NCI-H526 (cell line): ENCODE measurements around the gene NT5C2.
A peak's percentile ranks its signal among the peaks of the same experiment; 100 is the strongest.
"Not testable (repeated sequence)": the region's sequence is repeated elsewhere in the genome, so short reads cannot be mapped to it uniquely, and the experiment has no call there.

Experiments used
- DNase-seq, 2 experiments: peaks; one replicate each; lab custom pipeline; 2025; lab: John Stamatoyannopoulos, UW

The NT5C2 gene

DNA sequence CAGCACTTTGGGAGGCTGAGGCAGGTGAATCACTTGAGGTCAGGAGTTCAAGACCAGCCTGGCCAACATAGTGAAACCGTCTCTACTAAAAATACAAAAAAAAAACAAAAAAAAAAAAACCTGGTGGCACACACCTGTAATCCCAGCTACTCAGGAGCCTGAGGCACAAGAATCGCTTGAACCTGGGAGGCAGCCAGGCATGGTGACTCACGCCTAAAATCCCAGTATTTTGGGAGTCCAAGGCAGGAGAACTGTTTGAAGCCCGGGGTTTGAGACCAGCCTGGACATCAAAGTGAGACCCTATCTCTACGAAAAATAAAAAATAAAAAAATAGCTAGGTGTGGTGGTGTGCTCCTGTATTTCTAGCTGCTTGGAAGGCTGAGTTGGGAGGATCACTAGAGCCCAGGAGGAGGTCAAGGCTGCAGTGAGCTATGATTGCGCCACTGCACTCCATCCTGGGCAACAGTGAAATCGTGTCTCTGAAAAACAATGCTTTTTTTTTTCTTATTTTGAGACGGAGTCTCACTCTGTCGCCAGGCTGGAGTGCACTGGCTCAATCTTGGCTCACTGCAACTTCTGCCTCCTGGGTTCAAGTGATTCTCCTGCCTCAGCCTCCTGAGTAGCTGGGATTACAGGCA is 29.2 kb downstream of the NT5C2 start:
- not testable (repeated sequence) for DNase-seq

DNA sequence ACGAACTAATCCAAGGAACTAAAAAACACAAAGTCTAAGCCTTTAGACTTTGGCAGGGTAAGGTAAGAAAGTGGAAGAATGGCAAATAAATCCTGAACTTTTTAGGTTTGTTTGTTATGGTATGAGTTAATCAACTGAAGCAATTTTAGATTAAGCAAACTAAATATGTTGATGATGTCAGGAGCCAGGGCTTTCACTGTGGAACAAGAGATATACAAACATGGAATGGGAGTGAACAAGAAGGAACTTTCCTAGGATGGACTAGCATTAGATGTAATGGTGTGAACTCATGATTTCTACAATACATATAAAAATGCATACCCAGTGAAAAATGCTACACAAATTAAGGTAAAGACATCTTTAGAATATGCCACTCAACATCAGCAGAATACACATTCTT is 35.8 kb downstream of the NT5C2 start:
- DNase-seq = no peak

DNA sequence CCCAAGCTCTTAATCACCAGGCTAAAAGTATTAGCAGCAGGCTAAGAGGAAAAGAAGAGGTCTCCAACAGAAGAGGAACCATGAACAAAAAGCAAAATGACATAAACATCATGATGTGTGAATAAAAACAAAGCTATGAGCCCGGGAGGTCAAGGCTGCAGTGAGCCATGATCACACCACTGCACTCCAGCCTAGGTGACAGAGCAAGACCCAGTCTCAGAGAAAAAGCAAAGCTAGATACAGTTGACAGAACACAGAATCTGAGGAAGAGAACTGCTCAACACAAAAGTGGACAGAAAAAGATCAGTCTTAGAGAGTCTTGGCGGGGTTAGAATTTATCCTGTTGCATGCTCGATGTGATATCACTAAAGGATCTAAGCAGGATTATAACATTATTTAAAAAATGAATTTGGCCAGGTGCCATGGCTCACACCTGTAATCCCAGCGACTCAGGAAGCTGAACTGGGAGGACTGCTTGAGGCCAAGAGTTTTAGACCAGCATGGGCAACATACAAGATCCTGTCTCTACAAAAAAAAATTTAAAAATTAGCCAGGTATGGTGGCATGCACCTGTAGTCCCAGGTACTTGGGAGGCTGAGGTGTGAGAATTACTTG is 37.5 kb downstream of the NT5C2 start:
- DNase-seq = no peak

DNA sequence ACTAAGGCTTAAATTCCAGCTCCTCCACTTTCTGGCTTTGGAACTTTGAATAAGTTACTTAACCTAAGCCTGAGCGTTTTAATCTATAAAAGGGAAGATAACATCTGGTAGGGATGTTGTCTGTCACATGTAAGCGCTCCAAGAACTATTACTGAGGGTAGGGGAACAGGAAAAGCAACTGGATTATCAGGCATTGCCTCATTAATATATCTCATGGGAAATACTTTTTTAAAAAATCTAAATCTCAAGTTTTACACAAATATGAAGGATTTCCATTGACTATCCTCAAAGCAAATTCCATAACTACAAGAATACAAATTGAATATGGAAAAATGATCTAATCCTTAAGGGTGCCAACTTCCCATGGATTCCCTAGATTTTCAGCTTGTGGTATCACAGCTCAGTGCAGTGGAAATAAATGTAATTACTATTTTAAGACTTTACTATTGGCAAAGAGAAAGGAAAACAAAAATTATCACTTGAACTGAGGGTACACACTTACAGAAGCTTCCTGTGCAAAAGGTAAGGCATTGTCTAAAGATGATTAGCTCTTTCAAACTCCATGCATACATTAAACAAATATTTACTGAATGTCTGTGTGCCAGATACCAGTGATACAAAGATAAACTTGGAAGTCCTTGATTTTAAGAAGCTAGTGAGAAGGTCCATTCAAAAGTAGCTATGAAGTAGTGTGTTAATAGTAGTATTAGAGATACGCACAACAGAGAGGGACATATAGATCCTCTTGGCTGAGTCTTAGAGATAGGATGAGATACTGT is 38.4 kb downstream of the NT5C2 start:
- DNase-seq = peak; percentile 5 to 19

DNA sequence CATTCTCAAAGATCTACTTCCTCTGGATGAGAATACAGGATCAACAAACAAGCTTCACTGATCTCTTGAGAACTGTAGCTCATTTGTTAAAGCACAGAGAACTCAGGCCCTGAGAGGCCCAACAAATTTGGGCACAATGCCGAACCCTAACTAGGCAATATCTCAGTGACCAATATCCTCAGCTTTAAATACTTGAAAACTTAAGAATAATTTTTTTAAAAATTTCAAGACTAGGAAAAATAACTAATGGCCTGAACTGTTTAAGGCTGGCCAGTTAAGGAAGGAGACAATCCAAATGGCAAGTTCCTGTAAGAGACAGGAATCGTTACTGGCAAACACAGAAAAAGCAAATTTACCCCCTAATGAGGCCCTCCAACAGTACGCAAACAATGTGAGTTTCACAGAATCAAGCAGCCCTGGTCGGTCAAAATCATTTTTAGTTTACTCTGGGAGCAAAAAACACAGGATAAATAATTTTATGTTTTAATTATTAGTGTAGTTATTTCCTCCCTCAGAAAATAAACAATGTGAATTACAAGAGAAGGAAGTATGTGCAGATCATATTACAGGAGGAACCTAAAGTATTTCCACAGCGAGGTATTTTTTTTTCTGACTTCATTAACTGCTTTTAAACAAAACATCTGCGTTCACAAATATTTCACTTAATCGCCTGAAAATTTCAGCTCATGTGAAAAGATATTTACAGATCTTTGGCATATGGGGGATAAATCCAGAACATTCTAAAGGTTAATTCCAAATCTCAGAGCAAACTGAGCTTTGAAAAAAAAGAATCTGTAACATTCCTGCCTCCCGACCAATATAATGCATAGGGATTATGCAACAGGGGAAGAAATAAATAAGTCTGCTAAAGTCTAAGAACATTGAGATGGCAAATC is 39.5 kb downstream of the NT5C2 start:
- DNase-seq = peak; percentile 36 to 46

DNA sequence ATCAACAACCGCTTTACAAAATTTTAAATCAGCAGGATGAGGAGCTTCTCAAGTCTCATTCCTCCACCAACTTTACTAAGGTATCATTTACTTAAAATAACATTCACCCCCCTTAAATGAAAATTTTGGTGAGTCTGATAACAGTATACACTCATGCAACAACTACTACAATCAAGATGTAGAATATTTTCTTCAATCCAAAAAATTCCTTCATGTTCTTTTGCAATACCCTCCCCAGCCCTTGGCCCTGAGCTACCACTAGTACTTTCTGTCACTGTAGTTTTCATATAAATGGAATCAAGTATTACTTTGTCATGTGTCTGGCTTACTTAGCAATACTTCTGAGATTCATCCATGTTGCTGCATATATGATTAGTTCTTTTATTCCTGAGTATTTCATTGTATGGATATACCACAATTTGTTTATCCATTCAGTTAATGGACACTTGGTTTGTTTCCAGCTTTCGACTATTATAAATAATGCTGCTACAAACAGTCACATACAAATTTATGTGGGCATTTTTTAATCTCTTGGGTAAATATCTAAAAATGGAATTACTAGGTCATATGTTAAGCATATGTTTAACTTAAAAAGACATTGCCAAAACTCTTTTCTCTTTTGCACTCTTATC is 43.0 kb downstream of the NT5C2 start:
- DNase-seq = no peak

DNA sequence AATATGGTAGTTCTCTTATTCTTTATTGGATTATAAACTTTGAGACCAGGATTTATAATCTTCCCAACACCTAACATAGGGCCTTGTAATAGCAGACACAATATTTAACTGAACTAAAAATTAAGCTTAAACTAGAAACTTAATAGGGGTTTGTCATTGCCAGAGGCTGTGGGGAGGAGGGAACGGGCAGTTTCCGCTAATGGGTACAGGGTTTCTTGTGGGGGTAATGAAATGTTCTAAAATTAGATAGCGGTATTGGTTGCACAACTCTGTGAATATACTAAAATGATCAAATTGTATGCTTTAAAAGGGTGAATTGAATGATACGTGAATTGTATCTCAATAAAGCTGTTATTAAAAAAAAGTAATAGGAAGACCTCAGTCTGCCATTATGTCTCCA is 45.4 kb downstream of the NT5C2 start:
- DNase-seq = no peak

DNA sequence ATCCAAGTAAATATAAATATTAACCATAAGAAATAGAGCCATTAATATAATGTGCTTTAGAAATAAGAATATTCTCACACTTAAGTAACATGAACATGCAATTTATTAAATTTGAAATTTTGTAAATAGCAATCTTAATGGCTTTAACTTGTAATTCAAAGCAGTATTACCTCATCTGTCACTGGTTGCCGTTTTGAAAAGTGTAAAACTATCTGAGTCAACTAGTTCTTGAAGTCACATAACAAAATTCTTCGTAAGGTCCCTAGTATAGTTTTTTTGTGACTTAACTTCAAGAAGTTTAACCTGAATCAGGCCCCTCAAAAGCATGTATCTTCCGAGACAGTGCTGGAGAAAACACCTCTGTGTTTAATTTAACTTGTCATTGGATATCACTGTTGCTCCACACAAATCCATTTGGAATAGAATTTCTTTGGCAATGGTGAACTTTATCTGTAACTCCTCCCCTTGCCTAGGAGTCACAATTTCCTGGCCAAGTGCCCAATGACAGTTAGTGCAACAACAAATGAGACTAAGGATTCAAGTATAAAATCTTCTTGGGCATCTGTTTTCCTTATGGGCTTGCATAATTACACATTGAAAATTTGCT is 47.1 kb downstream of the NT5C2 start:
- DNase-seq = no peak

DNA sequence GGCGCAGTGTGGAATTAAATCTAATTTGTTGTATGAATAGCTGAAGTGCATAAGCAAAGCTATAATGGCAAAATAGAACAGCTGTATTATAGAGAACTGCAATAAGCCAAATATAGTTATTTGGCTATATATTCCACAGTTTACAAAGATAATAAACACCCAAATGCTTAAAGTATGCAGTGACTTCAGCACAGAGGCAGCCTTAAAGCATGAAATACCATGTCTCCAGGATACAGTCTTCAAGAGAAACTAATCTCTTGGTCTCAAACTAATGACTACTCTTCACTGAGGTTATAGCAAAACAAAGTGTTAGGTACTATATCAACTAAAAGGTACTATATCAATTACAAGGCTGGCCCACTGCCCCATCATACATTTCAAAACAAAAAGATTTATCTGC is 48.0 kb downstream of the NT5C2 start:
- no peak for DNase-seq

DNA sequence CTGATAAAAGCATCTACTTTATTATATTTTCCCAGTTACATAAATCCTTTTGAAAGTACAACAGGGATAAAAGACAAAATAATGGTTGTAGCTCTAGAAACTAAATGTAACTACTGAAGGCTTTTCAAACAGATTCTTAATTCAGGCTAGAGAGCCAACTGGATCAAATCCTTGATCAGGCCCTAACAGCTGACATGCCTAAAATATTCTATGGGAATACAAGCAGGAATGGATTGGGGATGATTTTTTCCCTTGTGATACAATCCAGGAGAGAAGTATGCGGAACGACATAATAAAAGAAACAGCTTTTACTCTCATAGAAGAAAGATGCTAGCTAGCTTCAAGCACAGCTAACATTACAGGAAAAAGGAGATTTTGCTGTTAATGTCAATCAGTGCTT is 49.0 kb downstream of the NT5C2 start:
- no peak for DNase-seq

DNA sequence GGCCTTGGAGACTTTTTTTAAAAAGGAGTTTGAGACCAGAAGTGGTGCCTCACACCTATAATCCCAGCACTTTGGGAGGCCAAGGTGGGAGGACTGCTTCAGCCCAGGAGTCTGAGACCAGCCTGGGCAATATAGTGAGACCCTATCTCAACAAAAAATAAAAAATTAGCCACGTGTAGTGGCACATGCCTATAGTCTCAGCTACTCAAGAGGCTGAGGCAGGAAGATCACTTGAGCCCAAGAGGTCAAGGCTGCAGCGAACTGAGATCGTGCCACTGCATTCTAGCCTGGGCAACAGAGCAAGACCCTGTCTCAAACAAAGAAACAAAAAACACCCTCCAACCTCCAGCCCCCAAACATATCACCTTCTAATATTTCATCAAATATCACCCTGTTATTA is 49.4 kb downstream of the NT5C2 start:
- DNase-seq = not testable (repeated sequence)

DNA sequence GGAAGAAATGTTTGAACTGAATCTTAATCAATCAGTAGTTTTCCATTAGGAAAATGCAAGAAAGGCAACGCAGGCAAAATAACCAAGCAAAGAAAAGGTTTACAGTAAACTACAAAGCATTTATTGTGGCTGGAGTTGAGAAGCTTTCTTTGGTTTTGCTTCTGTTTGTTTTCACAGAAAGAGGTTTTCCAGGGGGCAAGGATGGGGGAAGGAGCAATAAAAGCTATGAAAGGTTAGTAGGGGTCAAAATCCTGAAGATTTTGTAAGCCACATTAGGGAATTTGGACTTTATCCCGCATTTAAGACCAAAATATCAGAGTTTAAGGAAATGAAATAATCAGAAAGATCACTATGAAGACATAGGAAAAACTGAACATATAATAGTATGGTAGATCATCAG is 51.1 kb downstream of the NT5C2 start:
- DNase-seq = no peak

DNA sequence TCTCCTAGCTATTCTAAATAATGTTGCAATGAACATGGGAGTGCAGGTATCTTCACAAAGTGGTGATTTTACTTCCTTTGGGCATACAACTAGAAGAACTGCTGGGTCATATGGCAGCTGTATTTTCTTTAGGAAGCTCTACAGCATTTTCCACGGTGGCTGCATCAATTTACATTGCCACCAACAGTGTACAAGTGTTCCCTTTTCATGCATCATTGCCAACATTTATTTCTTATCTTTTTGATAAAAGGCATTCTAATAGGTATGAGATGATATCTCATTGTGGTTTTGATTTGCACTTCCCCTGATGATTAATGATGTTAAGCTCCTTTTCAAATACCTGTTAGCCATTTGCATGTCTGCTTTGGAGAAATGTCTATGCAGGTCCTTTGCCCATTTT is 52.6 kb downstream of the NT5C2 start:
- no peak for DNase-seq

DNA sequence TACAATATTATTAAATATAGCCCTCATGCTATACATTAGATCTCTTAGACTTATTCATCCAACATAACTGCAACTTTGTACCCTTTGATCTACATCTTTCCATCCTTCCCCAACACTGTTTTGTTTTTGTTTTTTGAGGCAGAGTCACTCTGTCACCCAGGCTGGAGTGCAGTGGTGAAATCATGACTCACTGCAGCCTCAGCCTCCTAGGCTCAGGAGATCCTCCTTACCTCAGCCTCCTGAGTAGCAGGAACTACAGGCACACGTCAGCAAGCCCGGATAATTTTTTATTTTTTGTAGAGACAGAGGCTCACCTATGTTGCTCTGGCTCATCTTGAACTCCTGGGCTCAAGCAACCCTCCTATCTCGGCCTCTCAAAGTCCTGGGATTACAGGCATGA is 53.3 kb downstream of the NT5C2 start:
- DNase-seq = no peak

DNA sequence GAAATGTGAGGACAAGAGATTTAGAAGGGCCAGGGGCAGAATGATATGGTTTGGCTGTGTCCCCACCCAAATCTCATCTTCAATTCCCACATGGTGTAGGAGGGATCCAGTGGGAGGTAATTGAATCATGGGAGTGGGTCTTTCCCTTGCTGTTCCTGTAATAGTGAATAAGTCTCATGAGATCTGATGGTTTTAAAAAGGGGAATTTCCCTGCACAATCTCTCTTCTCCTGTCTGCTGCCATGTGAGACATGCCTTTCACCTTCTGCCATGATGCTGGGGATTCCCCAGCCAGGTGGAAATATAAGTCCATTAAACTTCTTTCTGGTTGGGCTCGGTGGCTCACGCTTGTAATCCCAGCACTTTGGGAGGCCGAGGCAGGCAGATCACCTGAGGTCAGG is 57.9 kb downstream of the NT5C2 start:
- not testable (repeated sequence) for DNase-seq

DNA sequence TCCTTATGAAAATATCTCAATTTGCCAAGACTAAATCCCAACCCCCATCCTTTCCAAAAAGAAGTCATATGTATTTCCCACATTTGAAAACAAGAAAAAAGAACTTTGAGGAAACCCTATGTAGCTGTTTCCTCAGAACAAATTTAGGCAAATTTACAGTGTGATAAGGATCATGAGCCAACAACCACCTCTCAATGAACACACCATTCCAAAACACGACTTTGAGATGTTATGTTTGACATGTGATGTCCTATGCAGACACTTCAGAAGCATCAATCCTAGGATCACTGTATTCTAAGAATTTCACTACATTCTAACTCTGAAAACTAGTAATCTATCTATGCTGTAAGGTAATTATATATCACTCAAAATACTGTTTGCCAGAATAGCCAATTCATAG is 62.2 kb downstream of the NT5C2 start:
- DNase-seq = no peak

DNA sequence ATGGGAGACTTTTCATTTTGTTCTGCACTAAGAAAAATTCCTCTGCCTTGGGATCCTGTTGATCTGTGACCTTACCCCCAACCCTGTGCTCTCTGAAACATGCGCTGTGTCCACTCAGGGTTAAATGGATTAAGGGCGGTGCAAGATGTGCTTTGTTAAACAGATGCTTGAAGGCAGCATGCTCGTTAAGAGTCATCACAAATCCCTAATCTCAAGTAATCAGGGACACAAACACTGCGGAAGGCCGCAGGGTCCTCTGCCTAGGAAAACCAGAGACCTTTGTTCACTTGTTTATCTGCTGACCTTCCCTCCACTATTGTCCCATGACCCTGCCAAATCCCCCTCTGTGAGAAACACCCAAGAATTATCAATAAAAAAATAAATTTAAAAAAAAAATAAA is 62.9 kb downstream of the NT5C2 start:
- not testable (repeated sequence) for DNase-seq

DNA sequence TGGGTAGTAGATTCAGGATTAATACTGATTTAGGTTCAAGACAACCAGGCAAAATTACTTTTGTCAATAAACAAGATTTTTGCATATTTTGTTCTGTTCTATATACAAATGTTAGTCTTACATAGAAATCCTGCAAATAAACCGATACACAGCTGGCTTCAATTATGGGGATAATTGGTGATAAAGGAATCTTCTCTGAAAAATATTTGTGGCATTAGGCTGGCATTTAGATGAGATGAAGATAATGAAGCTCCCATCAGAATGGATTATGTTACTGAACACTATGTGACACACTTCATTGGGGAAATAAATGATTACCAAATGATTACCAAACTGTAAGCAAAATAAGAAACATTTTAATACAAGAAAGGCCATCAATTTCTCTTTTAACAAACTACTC is 65.8 kb downstream of the NT5C2 start:
- DNase-seq = no peak

DNA sequence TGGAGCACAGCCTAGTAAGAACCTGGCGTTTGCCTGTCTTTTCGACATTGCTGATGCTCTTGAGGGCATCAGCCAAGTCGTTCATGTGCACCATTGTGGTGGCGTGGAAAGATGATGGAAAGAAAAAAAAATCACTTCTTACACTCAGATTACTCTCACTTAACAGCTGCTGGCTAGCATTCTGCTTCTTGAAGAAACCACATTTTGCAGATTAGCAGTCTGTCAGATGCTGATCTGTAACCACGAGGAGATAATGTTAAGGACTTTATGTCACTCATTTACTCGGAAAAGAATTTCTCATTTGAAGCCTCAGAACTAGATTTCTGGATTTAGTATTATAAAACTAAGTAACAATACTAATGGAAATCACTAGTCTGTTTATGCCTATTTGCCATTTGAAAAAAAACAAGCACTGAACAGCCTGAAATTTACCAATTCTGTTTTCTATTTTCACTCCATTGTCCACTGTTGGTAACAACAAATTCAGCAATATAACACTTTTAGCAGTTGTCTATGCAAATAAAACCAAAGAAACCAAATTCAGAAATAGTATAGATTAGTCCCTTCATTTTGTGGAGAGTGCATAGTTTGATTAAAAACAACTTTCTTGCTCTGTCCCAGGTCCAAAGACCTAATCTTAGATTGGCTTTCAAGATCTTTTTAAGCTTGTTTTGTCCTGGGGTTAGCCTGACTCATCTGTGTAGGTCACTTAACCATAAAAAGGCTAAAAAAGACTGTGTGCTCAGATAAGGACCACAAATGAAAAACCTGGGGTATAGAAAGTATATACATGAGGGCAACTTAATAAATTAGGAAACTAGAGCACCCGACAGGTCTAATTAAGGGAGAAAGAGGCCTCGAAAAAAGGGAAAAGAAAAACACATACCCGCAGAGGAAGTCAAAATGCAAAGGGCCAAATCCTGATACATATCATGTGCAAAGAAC is 67.5 kb downstream of the NT5C2 start:
- DNase-seq = no peak

DNA sequence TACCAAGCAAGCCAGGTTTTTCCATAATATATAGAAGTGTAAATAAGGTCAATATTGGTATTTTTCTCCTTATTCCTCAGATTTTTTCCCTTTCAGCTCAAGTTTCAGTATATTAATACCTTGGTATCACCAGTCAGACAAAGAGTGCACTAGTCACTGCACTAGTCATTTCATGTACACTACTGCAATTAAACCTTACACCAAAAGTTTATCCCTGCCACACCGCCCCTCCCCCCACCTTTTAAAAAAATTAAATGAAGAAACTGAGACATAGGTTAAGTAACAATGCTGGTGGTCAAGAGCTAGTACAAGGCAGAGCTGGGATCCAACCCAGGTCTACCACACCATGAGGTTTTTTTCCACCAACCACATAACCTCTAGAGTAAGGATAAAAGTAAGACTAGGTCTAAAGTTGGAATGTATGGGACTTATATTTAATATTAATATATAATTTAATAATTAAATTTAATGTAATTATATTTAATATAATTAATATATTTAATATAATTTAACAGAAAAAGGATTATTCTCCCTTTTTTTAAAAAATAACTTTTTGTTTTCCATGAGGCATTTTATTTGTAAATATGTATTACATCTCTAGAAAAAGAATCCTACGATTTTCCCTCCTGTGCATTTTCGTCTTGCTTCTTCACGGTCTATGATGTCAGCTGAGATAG is 68.5 kb downstream of the NT5C2 start:
- no peak for DNase-seq
